HG03342 (cell line): Measurements from ENCODE around the gene CPNE9.
"Not testable (repeated sequence)": the region's sequence is repeated elsewhere in the genome, so short reads cannot be mapped to it uniquely, and the experiment has no call there.

Source experiments
- ATAC-seq: cut with Tn5 transposase; IDR thresholded peaks from one replicate; pipeline ENCODE4 v1.9.1; 2021; ENCODE audit warnings: mild to moderate bottlenecking, moderate library complexity; ENCODE audit not compliant: unreplicated experiment

Gene CPNE9

DNA sequence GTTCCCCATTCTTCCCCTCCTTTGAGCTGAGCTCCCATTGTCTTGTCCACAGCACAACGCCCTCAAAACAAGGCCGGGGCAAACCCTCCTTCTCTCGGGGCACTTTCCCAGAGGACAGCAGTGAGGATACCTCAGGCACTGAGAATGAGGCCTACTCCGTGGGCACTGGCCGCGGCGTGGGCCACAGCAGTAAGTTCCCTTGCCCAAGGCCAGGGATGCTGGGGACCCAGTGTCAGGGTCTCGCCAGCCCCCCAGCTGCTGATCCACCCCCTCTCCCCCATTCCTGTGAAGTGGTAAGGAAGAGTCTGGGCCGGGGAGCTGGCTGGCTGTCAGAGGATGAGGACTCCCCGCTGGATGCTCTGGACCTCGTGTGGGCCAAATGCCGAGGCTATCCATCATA, 41.9 kb downstream of the CPNE9 start:
- ATAC-seq, result no peak

DNA sequence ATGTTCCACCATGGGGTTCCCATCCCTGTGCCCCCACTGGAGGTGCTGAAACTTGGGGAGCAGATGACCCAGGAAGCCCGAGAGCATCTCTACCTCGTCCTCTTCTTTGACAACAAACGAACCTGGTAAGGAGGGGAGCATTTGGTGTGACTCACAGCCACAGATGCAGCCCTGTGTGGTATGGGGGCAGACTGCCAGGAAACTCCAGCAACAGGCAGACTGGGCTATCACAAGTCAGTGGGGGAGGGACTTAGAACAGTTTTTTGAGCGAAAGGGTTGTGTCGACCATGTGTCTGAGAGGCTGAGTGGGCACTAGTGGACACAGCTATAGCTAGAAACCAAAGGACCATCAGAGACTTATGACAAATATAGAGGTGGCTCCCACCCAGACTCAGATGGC, 42.7 kb downstream of the CPNE9 start:
- ATAC-seq, result no peak

DNA sequence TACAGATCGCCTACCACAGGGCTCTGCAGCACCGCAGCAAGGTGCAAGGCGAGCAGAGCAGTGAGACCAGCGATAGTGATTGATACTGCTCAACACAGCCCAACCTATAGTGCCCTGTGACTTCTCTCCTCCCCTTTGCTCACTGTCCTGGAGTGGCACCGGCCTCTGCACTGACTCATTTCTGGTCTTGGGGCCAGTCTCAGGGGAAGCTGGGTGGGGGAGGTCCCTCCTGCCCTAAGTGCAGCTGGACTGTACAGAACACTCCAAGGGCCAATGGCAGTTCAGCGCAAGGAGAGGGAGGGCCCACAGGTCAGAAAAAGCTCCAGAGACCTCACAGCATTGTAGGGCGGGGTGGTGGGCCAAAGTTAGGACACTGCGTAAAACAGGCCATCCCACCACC, 43.6 kb downstream of the CPNE9 start:
- ATAC-seq, result no peak

DNA sequence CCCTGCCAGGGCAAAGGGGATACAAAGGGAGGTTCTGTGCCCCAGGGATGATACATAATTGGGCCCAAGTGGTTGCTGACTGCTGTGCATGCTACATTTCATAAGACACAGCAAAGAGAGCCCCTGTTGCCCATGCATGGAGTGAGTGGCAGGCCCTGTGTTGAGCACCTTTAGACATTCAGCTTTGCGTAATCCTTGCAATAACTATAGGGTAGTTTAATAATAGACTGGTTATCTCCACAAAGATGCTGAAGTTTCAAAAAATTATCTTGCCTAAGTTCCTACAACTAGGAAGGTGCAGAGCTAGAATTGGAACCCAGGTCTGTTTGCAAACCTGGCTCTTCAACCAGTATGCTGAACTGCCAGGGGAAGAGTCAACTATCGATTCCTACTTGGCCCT, 44.4 kb downstream of the CPNE9 start:
- ATAC-seq, result no peak

DNA sequence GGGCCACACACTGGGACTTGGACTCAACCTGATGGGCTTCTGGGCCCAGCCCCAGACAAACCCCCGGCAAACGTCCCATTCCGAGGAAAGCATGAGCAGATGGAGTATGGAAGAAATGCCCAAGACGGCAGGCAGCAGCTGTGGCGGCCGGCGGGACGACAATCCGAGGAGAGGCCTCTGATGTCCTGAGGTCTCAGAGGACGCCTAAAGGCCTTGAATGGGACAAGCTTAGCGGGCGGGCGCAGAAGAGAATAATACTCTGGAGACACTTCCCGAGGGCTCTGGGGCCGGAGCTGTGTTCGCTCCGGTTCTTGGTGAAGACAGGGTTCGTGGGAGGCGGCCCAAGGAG, 45.6 kb downstream of the CPNE9 start:
- no peak for ATAC-seq

DNA sequence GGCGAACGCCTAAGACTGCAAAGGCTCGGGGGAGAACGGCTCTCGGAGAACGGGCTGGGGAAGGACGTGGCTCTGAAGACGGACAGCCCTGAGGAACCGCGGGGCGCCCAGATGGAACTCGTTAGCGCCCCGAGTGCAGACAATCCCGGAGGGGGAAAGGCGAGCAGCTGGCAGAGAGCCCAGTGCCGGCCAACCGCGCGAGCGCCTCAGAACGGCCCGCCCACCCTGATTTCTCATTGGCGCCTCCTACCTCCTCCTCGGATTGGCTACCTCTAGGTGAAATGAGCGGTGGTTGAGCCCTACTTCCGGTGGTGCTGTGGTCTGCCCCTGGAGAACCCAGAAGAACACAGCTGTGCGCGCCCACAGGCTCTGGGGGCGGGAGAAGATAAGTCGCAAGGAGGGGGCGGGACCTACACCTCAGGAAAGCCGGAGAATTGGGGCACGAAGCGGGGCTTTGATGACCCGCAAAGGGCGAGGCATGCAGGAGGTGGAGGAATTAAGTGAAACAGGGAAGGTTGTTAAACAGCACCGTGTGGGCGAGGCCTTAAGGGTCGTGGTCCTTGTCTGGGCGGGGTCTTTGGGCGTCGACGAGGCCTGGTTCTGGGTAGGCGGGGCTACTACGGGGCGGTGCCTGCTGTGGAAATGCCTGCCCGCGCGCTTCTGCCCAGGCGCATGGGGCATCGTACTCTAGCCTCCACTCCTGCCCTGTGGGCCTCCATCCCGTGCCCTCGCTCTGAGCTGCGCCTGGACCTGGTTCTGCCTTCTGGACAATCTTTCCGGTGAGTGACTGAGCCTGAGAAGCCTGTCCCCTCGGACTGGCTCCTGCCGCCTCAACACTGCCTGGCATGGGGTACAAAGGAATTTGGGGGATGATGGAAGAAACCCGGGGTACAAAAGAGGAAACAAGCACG, 46.3 kb downstream of the CPNE9 start, which contains the start of gene OGG1:
OGG1 (plus strand) TSS at position 308 of the 911 bp plus-strand sequence; CDS start at position 643, 335 bp downstream.
- peak; percentile 91 for ATAC-seq

DNA sequence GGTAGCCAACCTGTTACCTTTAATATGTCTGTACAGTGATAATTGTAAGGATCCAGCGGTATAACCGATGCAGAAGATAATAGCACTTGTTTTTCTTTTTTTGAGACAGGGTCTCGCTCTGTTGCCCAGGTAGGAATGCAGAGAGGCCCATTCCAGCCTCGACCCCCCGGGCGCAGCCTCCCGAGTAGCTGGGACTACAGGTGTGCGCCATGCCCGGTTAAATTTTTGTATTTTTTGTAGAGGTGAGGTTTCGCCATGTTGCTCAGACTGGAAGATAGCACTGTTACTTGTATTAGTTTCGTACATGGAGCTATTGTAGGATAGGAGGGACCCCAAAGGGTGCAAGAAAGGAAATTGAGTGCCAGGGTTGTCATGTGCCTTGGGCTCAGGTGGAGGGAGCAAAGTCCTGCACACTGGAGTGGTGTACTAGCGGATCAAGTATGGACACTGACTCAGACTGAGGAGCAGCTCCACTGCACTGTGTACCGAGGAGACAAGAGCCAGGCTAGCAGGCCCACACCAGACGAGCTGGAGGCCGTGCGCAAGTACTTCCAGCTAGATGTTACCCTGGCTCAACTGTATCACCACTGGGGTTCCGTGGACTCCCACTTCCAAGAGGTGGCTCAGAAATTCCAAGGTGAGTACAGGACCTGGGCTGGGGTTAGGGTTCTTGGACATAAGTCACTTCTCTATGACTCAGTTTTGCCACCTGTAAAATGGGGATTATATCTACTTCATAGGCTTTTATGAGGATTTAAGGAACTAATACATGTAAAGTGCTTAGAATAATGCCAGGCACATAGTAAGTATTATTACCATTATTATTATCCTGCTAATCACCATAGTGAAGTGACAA, 47.2 kb downstream of the CPNE9 start:
- no peak for ATAC-seq

DNA sequence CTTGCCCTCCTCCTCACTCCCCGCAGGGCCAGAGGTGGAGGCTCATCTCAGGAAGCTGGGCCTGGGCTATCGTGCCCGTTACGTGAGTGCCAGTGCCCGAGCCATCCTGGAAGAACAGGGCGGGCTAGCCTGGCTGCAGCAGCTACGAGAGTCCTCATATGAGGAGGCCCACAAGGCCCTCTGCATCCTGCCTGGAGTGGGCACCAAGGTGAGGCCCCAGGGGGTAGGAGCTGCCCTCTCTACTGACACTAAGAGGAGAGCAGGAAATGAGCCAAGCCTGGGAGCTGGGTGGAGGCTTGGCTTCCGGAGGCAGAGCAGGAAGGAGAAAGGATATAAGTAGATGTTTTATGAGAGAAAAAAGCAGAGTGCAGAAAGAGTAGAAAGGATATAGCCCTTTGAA, 51.0 kb downstream of the CPNE9 start:
- ATAC-seq, result no peak

DNA sequence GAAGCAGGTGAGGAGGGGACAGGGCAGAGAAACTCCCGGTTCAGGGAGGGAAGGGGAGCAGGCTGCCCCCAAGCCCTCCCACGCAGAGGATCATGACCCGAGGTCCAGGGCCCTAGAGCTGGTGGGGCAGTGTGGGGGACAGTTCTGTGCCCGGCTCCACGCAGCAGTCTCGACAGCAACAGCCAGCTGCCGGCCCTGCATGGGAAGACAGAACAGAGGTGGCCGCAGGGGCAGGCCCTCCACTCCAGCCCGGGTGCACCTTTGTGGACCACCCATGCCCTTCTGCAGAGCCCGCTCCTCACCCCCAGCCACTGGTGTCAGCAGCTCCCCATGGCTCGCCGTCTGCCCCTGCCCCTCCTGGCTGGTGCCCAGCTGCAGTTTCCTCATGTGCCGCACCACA, 53.8 kb downstream of the CPNE9 start:
- no peak for ATAC-seq

DNA sequence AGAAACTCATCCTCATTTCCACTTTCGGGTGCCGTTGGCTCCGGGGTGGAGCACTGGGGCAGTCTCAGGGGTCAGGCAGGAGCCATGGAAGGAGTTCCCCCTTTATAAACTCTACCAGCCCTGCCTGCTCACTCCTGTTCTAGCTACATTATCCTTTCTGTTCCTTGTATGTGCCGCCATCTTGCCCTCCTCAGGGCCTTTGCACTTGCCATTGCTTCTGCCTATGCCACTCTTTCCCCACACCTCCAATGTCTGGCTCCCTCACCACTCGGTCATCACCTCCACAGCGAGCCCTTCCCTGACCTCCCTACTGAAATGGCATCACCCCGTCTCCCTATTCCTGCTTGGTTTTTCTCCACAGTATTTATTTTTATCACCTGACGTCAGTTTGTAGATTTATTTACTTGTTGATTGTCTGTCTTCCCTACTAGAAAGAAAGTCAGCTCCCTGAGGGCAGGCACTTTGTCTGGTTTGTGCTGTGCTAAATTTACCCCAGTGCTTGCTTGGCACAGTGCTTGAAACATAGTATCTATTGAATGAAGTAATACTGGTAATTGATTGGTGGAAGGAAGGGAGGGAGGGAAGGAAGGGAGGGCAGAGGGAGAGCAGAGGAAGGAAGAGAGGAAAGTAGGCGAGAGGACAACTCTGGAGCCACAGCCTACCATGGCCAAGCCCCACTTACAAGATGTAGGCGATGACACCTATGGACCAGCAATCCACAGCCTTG, 57.3 kb downstream of the CPNE9 start:
- ATAC-seq, result no peak

DNA sequence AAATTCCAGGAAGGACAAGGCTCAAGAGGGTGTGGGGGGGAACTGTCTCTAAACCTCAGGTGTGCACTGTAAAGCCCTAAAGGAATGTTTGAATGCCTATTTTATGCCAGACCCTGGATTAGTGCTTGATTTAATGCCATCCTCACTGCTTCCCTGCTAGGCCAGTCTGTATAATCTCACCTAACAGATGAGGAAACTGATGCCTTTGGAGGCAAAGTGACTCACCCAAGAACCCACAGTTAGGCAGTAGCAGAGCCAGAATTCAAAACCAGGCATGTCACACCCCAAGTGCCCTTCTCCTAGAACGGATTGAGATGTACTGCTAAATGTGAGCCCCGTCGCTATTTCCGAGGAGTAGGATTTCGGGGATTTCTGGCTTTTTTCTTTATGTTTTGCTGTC, 58.3 kb downstream of the CPNE9 start:
- ATAC-seq, result no peak

DNA sequence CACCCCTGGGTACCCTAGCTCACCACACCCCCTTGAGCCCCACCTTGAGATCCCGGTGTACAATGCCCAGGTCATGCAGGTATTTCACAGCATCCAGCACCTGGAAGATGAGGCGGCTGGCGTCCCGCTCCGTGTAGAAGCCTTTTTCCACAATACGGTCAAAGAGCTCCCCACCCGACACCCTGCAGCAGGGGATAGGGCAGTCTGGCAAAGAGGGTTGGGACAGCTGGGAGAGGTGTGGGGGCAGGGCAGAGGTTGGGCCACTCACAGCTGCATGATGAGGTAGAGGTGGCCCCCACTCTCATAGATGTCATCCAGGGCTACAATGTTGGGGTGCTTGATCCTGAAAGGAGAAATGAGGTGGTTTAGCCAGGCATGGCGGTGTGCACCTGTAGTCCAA, 59.2 kb downstream of the CPNE9 start:
- ATAC-seq, result no peak

DNA sequence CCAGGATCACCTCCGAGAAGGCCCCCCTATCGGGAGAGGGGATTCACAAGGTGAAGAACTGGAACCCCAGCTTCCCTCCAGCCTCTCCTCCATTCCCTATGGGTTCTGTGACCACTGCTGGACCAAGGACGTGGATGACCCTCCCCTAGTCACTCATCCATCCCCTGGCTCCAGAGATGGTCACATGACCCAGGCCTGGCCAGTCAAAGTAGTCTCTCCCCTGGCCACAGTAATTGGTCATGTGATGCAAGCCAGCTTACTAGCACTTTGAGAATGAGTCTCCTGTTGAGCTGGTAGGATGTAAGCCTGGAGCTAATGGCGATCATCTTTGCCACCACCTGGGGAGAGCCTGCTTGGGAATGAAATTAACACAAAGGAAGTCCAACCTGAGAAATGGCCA, 62.2 kb downstream of the CPNE9 start:
- ATAC-seq, result no peak

DNA sequence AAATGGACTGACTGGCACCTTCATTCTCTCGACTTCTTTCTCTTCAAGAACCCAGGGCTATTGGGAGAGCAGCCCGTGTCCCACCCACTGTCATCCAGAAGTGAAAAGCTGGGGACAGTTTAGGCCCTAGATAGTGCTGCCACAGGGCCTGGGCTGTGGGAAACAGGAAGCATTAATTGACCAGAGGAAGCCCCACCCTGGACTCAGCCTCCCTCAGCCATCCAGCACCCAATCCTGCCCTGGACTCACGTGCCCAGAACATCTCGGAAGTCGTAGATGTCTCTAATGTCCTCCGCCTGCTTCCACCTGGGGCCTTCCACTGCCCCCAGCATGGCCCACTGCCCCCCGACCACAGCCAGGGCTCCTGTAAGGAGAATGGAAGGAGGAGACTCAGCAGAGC, 63.8 kb downstream of the CPNE9 start:
- ATAC-seq, result no peak

DNA sequence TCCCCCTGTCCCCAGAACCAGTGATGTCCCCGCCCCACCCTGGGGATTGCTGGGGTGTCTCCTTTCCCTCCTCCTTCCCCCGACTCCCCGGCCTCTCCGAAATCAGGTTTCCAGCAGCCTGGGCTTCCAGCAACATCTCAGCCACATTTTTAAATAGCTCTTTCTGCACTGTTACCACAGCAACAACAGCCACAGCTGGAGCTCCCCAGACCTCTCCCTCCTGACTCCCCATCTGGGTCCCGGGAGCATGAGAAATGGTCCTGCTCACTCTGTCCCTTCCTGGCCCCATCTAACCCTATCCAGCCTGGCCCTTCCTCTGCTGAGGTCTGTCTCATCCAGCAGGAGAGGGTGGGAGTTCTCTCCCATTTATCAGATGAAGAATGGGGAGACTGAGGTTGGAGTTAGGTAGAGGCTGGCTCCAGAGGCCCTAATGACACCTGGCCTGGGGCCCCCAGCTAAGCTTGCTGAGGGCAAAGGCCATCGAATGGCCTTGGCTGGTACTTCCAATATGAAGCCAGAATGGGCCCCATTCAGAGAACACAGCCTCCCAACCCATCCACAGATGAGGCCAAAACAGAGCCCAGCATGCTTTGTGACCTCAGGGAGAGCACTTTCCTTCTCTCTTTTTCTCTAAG, 64.6 kb downstream of the CPNE9 start:
- no peak for ATAC-seq

DNA sequence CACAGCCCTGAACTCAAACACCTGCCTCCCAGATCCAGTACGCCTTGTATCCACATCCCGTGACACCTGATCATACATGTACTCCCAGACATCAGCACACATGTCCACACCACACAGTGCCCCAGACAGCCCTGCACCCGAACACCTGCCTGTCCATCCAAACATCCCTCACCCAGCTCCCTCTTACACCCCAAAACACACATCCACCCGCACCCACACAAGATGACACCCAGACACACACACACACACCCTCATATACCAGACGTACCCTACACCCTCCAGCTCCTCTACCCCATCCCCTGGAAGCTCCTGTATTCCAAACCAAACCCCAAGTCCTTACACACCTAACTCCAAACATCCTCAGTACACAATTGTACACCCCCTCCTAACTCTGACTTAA, 65.4 kb downstream of the CPNE9 start:
- ATAC-seq, result no peak

DNA sequence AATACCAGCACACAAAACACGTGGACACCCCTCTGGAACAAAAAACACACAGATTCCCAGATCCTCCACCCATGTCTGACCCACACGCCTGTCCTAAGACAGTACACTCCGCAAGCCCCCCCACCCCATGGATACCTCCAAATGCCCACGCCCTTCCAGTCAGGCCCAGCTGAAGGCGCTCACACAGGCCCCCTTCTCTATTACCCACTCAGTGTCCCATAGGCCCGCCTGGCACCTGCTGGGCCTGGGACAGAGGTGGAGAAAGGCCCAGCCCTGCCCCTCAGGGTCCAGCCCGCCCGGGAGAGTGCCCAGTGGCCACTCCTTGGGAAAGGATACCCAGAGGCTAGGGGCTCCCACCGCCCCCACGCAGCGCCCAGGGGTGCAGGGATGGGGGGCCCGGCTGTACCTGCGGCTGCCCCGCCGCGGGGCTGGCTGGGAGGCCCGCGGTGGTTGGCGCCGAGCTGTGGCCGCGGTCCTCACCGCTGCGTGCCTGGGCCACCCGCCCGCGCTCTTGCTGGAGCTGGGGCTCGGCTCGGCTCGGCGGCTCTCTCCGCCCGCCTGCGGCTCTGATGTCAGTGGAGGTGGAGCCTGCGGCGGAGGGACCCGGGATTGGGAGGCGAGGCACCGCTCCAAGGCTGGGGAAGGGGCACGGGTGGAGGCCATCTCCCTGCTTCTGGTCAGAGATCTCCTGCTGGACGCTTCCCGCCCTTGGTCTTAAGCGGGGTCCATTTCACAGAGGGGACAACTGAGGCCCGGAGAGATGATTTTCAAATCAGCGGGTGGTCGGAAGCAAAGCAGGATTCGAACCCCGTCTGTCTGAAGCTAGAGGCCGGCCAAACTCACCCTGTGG, 66.0 kb downstream of the CPNE9 start, which contains the start of gene CAMK1:
CAMK1 (minus strand) TSS at position 522 of the 850 bp plus-strand sequence. CDS start 2,198 bp downstream, outside the sequence.
- ATAC-seq, result peak; percentile 51

DNA sequence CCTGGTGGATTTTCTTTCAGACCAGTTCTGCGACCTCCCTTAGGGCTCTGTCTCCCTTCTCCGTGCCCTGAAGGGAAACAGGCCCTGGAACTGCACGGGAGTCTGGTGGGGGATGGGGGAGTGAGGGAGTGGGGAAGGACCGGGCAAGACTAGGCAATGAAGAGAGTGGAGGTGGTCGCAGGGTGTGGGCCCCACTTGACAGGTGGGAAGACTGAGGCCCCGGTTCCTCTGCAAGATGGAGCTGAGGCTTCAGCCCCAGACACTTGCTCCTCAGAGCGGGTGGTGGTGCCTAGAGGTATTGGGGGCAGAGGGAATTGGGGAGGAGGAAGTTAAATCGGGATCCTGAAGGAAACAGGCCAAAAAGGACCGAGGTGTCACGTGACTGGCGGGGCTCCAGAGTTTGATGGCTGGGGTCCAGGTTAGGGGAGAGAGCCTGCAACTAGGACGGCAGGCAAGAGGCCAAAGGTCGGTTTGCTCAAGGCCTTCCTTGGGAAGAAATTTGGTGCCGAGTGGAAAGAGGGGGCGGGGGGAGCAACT, 66.7 kb downstream of the CPNE9 start:
- no peak for ATAC-seq

DNA sequence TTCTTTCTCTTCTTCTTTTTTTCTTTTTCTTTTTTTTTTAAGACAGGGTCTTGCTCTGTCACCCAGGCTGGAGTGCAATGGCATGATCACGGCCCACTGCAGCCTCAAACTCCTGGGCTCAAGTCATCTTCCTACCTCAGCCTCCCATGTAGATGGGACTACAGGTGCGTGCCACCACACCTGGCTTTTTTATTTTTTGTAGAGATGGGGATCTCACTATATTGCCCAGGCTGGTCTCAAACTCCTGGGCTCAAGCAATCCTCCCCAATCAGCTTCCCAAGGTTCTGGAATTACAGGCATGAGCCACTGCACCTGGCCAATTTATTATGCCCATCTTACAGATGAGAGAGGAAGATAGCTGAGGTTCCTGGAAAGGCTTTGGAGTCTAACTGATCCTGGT, 67.4 kb downstream of the CPNE9 start:
- not testable (repeated sequence) for ATAC-seq
